ENCODE data around the gene RBM18.
A peak's percentile ranks its signal among the peaks of the same experiment; 100 is the strongest.

DNA sequence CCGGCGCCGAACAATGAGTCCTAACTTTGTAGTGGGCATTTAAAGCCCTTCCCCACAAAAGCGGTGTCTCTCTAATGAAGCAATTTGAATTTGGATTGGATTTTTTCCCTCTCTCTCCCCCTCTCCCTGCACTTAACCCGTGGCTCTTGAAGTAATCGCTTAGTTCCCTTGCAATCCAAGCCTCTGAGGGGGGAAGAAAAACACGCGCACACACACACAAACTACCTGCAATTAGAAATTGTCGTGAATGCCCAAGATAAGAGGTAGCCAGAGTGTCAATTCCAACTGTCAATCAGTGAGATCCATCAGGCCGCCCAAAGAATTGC is 37.1 kb downstream of the RBM18 start:
- no peak for TF ChIP-seq ZNF274 (IDR thresholded peaks at IDR 0.05; ENCODE audit: low read depth, low read length)
- no peak for TF ChIP-seq YY1 (IDR thresholded peaks at IDR 0.05; ENCODE audit: insufficient read depth, insufficient read length)
- peak; percentile 36 for TF ChIP-seq SUZ12 (IDR thresholded peaks at IDR 0.05; ENCODE audit: extremely low read depth, insufficient read depth, insufficient read length)
